HCT116 (cell line): ENCODE data around the gene CENPP. TPM values are rescaled to one million over a fixed set of nuclear protein-coding genes. Genes with fewer than 3 reads are reported as not detected.

Experiments used
- ATAC-seq: fragments of 200-7000 bp; cut with Tn5 transposase; 2 replicates; pipeline ENCODE4 v1.9.1; 2020; ENCODE audit warnings: mild to moderate bottlenecking, moderate library complexity
- BruUV-seq: library from RNA; stranded (reverse); fragments of 400-500 nt; replicated peaks from 2 replicates; lab custom pipeline; 2021; lab: Mats Ljungman, UMichigan
- CTCF ChIA-PET: fragments of 300-600 bp; sonication (Branson Sonifier 250); formaldehyde crosslinking; loops from one replicate; lab custom pipeline; 2021; ENCODE audit warnings: antibody characterized with exemption; lab: Charles Lee
- POLR2A ChIA-PET: fragments of 300-600, 350-600 bp; sonication (Branson Sonifier 250); formaldehyde crosslinking; loops from one replicate; lab custom pipeline; 2021; ENCODE audit warnings: antibody characterized with exemption; lab: Charles Lee
- RAD21 ChIA-PET, 2 experiments: fragments of 300-600 bp; sonication (Branson Sonifier 250); formaldehyde crosslinking; loops; one replicate each; lab custom pipeline; 2023; ENCODE audit warnings: low total read pairs in 2 of 2; ENCODE audit not compliant: uncharacterized antibody in 2 of 2, unreplicated experiment in 2 of 2, low non-redundant PET in 1 of 2; lab: Charles Lee
- DNase-seq: peaks from one replicate; pipeline ENCODE4 v3.0.0-alpha.2; 2010; ENCODE audit warnings: low read depth, low spot score
- H2AFZ ChIP-seq: fragments of 200-600 bp; shearing (Covaris generic), sonication (generic); 2 replicates; pipeline ENCODE4 v1.6.1; 2017; ENCODE audit warnings: low read depth, mixed run types, mixed read lengths, antibody characterized with exemption, low read length; ENCODE audit not compliant: poor library complexity, severe bottlenecking
- H3K27ac ChIP-seq: 2 replicates; pipeline ENCODE4 v1.5.1; 2012; ENCODE audit warnings: low read depth, low read length
- H3K27me3 ChIP-seq: fragments of 200-600 bp; sonication (generic); 2 replicates; pipeline ENCODE4 v1.6.1; 2016; ENCODE audit warnings: mixed run types, low read length, mixed read lengths; ENCODE audit not compliant: insufficient read depth
- H3K36me3 ChIP-seq, 2 experiments: fragments of 200-500 bp in 1 of 2; fragments of 200-600 bp in 1 of 2; sonication (Bioruptor generic) in 1 of 2; sonication (generic) in 1 of 2; 2 replicates each; pipeline versions ENCODE4 v1.5.1 to v1.6.1; 2014 to 2016; ENCODE audit warnings: low read length in 2 of 2, inconsistent platforms in 1 of 2, mixed read lengths in 1 of 2, mixed run types in 1 of 2; ENCODE audit not compliant: insufficient read depth in 2 of 2, control insufficient read depth in 1 of 2
- H3K4me1 ChIP-seq, 2 experiments: fragments of 200-600 bp in 1 of 2; sonication (generic) in 1 of 2; 2 replicates each; pipeline versions ENCODE4 v1.5.1 to v1.6.1; 2012 to 2017; ENCODE audit warnings: low read length in 2 of 2, inconsistent platforms in 1 of 2, mild to moderate bottlenecking in 1 of 2, mixed read lengths in 1 of 2, mixed run types in 1 of 2, moderate library complexity in 1 of 2; ENCODE audit not compliant: insufficient read depth in 2 of 2, control insufficient read depth in 1 of 2
- H3K4me2 ChIP-seq: fragments of 200-600 bp; sonication (generic); 2 replicates; pipeline ENCODE4 v1.6.1; 2017; ENCODE audit warnings: mixed run types, low read length, mixed read lengths
- H3K4me3 ChIP-seq, 2 experiments: fragments of 200-600 bp in 1 of 2; sonication (generic) in 1 of 2; replicated peaks in 1 of 2; 2 replicates each; pipeline ENCODE4 v1.5.1; 2011 to 2016; ENCODE audit warnings: low read length in 2 of 2, control low read depth in 1 of 2, low read depth in 1 of 2, mild to moderate bottlenecking in 1 of 2, mixed read lengths in 1 of 2, mixed run types in 1 of 2
- H3K79me2 ChIP-seq: fragments of 200-600 bp; sonication (generic); 2 replicates; pipeline ENCODE4 v1.6.1; 2017; ENCODE audit warnings: mild to moderate bottlenecking, mixed run types, low read length, moderate library complexity, mixed read lengths; ENCODE audit not compliant: insufficient read depth
- H3K9ac ChIP-seq: fragments of 200-600 bp; sonication (generic); 2 replicates; pipeline ENCODE4 v1.6.1; 2016; ENCODE audit warnings: low read length, mixed read lengths
- H3K9me2 ChIP-seq: fragments of 200-600 bp; sonication (generic), shearing (Covaris generic); 2 replicates; pipeline ENCODE4 v1.6.1; 2017; ENCODE audit warnings: mixed run types, mild to moderate bottlenecking, moderate library complexity; ENCODE audit not compliant: insufficient read depth
- H3K9me3 ChIP-seq, 2 experiments: fragments of 200-500 bp in 1 of 2; fragments of 200-600 bp in 1 of 2; sonication (Bioruptor generic) in 1 of 2; sonication (generic) in 1 of 2; 2 replicates each; pipeline ENCODE4 v1.6.1; 2014 to 2017; ENCODE audit warnings: low read length in 2 of 2, mixed read lengths in 2 of 2, inconsistent platforms in 1 of 2, low read depth in 1 of 2, mild to moderate bottlenecking in 1 of 2, mixed run types in 1 of 2, moderate library complexity in 1 of 2; ENCODE audit not compliant: control insufficient read depth in 1 of 2, insufficient read depth in 1 of 2
- H4K20me1 ChIP-seq: fragments of 200-600 bp; sonication (generic), shearing (Covaris generic); 2 replicates; pipeline ENCODE4 v1.6.1; 2017; ENCODE audit warnings: mixed run types, mild to moderate bottlenecking, moderate library complexity; ENCODE audit not compliant: insufficient read depth
- CEBPB ChIP-seq: IDR thresholded peaks from 2 replicates; pipeline ENCODE4 v1.6.1; 2012; ENCODE audit warnings: low read depth
- EGR1 ChIP-seq: IDR thresholded peaks from 2 replicates; pipeline ENCODE4 v1.6.1; 2012; ENCODE audit warnings: low read depth
- EZH2 ChIP-seq: fragments of 200-600 bp; sonication (generic); IDR thresholded peaks from 2 replicates; pipeline ENCODE4 v1.6.1; 2017; ENCODE audit warnings: antibody characterized with exemption, mixed run types
- FOSL1 ChIP-seq: IDR thresholded peaks from 2 replicates; pipeline ENCODE4 v1.6.1; 2012; ENCODE audit warnings: low read depth
- JUND ChIP-seq: IDR thresholded peaks from 2 replicates; pipeline ENCODE4 v1.6.1; 2012
- MAX ChIP-seq: IDR thresholded peaks from 2 replicates; pipeline ENCODE4 v1.6.1; 2012
- POLR2AphosphoS5 ChIP-seq: IDR thresholded peaks from 2 replicates; pipeline ENCODE4 v1.6.1; 2011; ENCODE audit warnings: mild to moderate bottlenecking, low read depth, low read length, moderate library complexity
- SIN3A ChIP-seq: IDR thresholded peaks from 2 replicates; pipeline ENCODE4 v1.6.1; 2012; ENCODE audit warnings: low read depth
- SP1 ChIP-seq: IDR thresholded peaks from 2 replicates; pipeline ENCODE4 v1.6.1; 2012; ENCODE audit warnings: low read depth
- YY1 ChIP-seq: IDR thresholded peaks from 2 replicates; pipeline ENCODE4 v1.6.1; 2011; ENCODE audit warnings: low read length, low read depth, moderate library complexity, mild to moderate bottlenecking; ENCODE audit not compliant: insufficient replicate concordance; ENCODE audit errors: extremely low read depth
- ZBTB33 ChIP-seq: IDR thresholded peaks from 2 replicates; pipeline ENCODE4 v1.6.1; 2011; ENCODE audit warnings: mild to moderate bottlenecking, low read length, moderate library complexity; ENCODE audit not compliant: insufficient replicate concordance; ENCODE audit errors: extremely low read depth
- ZNF274 ChIP-seq: fragments of 200-500 bp; sonication (Bioruptor generic); IDR thresholded peaks from 2 replicates; pipeline ENCODE4 v1.6.1; 2014; ENCODE audit warnings: mild to moderate bottlenecking, low read depth, low read length, inconsistent platforms
- intact Hi-C: fragments of 100-400 bp; cut with micrococcal nuclease; formaldehyde crosslinking; loops from 2 replicates; pipeline ENCODE4 v1.10.0; 2022
- total RNA-seq: library from RNA; stranded (reverse); gene quantifications from one replicate; pipeline ENCODE4 v1.2.1, GENCODE V29; 2021; ENCODE audit not compliant: unreplicated experiment

The CENPP gene
- total RNA-seq, 1 experiment from 2014 or later, result 7.0 TPM

- TF ChIP-seq ZBTB33, result no peak
These were observed 331.7 kb downstream of the CENPP start (continued) for GRCh38 chr9:92657296-92658094.

GRCh38 chr9:92658176-92658575 is 332.4 kb downstream of the CENPP start:
- CTCF ChIA-PET, result no interaction called here

More at GRCh38 chr9:92658176-92658575, 332.4 kb downstream of the CENPP start:
- no peaks in the 10 kb centered on the region for H3K9me3 ChIP-seq
- no peak for DNase-seq
- RAD21 ChIA-PET, result no interaction called here
- POLR2A ChIA-PET, result no interaction called here
- H3K9ac ChIP-seq, result no peak overlapping the region
- H3K27ac ChIP-seq, result no peak overlapping the region
- no peak overlapping the region for H3K4me2 ChIP-seq
- TF ChIP-seq EZH2, result no peak
- TF ChIP-seq SP1, result no peak
- no peak for TF ChIP-seq EGR1
- TF ChIP-seq ZNF274, result no peak
- no peak for TF ChIP-seq CEBPB
- TF ChIP-seq POLR2AphosphoS5, result no peak
- TF ChIP-seq YY1, result no peak
- no peak for TF ChIP-seq MAX
- TF ChIP-seq JUND, result no peak
- no peak for TF ChIP-seq FOSL1
- no peak for TF ChIP-seq SIN3A
- no peaks in the 10 kb centered on the region for H3K27me3 ChIP-seq
- no peak overlapping the region for H2AFZ ChIP-seq
- peaks cover 70% of the 10 kb centered on the region for H3K79me2 ChIP-seq
- H4K20me1 ChIP-seq, result no peaks in the 10 kb centered on the region
- intact Hi-C loops, result no loop called here
- no TSS peak for BruUV-seq
- no peaks in the 10 kb centered on the region for H3K9me2 ChIP-seq
- no peak overlapping the region for H3K4me3 ChIP-seq
- peaks cover 2 to 10% of the 10 kb centered on the region in 2 experiments; a peak in 3 of 4 replicates for H3K36me3 ChIP-seq
- no peak for ATAC-seq
- H3K4me1 ChIP-seq, result no peaks in the 10 kb centered on the region
